Midbrain (tissue), 1 donor: Measurements from ENCODE around the gene TMEM181.
"Not testable (repeated sequence)": the region's sequence is repeated elsewhere in the genome, so short reads cannot be mapped to it uniquely, and the experiment has no call there.

Experiments used
- DNase-seq: peaks from one replicate; lab custom pipeline; 2025; lab: John Stamatoyannopoulos, UW

TMEM181 gene

DNA sequence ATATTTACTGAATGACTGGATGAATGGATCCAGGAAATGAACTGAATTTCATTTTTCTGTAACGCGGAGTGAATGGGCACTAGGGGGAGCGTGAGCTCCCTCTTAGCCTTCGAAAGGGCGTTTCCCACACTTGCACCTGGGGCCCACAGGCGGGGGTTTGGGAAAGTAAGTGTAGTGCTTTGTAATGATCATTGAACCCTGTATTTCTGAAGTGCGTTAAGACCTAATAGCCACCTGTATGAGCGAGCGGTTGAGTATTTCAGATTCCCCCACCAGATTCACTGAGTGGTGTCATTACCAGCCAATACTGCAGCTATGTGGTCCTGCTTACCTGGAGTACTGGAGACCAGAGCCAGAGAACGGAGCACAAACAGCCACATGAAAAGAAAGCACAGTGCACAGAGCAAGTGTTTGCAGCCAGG is 100.5 kb downstream of the TMEM181 start:
- no peak for DNase-seq

DNA sequence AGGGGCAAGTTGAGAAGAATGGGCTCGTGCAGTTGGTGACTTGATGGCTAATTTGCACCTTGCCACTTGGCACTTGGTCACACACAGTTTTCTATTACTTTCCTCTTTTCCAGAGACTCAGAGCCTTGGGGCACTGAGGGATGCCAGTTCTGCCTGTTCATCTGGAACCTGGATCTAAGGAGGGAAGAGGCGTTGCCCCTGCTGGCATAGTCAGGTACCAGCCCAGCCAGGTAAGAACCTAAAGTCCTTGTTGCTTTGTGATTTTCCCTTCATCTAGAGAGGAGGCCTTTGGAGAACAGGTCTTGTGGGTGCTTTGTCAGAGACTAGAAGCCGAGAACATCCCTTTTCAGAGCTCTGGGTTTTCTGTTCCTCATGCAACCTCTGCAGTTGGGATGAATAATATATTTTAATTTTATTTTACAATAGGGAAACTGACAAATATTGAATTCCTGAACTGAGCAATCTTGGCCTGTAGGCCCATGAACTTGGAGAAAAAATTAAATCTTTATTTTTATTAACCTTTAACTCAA is 101.3 kb downstream of the TMEM181 start:
- DNase-seq, result no peak

DNA sequence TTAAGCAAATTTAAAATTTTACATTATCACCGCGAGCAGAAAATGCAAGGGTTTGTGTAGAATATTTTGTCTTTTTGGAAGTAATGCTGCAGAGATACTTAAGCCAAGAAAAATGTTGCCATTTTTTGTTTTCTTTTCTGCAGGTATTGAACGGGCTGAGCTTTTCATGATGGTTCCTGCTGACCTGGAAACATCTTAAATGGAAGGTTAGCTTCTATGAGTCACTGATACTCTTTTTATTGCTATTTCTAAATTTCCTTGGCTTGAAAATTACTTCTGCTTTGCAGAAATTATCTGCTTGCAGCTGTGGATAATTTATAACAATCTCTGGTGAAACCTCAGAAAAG is 102.7 kb downstream of the TMEM181 start:
- no peak for DNase-seq

DNA sequence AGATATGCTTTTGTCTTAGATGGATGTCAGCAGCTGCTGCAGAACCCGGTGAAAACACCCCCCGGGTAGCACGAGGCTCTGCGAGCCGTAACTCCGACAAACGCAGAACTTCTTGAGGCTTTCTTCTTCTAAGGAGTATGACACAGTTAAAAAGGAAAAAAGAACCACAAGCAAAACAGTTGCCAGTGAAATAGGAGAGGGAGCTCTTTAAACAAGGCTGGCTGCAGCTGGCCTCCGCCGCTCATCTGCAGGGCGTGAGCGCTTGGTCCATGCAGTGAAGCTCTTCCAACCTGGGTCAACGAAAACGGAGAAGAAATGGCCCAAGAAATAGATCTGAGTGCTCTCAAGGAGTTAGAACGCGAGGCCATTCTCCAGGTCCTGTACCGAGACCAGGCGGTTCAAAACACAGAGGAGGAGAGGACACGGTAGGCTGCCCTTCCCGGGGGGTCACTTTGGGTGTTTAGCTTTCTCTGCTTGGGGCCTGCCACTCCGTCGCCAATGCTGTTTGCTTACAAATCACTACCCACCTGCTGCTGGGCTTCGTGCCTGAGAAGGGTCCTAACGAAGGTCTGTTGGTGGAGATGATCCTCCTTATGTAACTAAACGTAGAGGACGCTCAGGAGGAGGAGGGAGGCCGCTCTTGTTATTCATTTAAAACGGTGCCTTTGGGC is 103.2 kb downstream of the TMEM181 start:
- DNase-seq, result no peak

DNA sequence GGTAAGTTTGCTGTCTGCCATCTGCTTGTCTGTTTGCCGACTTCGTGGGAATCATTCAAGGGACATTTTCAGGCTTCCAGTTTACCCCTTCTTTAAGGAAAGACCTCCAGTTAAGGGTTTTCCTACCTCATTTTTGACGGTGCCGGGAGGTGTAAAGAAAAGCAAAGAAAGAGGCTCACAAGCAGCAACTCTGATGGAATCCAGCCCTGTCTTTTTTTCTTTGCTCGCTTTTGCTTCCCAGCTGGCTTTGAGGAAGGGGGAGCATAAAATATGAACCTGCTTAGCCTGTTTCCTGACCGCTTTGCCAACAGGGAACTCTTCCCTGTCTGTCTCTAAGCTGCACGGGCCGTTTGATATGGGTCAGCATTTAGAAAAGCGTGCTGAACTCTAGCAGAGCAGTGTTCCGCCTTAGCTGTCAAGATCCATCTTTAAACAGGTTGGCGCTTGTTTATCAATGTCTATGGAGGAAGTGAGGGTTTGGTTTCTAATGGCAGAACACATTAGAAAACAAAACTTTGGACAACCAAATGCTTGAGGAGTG is 103.8 kb downstream of the TMEM181 start:
- DNase-seq, result no peak

DNA sequence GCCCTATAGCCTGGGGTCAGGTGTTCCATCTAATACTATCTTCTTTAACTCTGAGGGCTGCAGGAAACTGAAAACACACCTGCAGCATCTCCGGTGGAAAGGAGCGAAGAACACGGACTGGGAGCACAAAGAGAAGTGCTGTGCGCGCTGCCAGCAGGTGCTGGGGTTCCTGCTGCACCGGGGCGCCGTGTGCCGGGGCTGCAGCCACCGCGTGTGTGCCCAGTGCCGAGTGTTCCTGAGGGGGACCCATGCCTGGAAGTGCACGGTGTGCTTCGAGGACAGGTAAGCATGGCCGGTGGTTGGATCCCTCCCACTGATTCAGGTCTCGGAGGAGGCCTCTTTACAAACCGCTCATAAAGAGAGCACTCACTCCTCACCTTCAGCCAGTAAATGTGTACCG is 105.4 kb downstream of the TMEM181 start:
- no peak for DNase-seq

DNA sequence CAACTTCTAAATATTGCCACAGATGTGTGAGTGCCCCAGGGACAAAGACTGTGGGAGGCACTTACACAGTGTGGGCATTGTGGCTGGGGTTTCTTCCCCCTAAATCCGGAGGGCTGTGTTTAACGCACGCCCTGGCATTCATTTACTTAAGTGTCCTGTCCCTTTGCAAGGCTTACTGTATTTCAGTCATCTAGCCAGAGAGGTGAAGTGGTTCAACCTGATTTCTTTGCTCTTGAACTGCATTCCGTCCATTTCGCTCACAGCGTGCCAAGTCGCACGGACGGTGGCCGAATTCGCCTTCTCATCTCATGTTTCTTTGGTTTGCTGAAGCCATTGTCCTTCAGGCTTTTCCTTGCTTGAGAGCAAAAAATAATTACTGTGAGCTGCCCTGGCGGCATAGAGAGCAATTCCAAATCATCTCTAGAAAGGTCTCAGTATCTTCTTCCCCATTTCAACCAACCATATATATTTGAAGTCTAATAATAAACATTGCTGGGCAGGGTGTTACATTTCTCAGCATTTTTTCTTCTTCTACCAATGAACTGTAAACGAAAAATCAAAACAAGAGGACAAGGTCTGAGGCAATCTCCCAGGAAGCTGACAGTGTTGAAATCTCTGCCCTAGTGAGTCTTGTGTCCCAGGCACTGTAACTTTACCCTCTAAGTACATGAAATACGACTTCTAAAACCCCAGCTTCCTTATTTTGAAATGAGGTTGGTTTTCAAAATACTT is 106.9 kb downstream of the TMEM181 start:
- DNase-seq, result no peak

DNA sequence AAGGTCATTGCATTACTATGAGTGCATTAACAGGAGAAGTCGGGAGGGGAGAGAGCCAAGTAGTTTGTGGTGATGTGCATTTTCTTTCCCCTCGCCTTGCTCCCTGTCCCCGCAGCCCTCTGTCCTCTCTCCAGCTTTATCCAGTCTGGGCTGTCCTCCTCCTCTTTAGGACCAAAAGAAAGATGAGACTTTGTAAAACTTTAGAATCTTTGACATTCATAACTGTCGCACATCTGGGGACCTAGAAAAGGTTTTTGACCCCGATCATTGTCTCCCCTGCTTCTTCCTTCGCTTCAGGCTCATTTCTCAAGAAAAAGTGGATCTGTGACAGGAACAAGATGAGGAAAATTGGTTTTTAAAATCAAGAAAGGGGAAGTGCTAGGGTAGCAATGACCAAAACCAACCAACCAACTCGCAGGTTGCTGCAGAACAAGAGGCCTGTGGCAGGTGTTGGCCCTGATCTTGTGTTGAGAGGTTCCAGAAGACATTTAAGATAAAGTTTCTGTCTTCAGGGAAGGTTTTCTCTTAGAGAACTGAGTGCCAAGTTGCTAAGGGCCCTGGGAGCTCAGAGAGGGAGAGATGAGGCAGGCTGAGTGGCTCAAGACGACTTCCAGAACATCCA is 107.6 kb downstream of the TMEM181 start:
- no peak for DNase-seq

DNA sequence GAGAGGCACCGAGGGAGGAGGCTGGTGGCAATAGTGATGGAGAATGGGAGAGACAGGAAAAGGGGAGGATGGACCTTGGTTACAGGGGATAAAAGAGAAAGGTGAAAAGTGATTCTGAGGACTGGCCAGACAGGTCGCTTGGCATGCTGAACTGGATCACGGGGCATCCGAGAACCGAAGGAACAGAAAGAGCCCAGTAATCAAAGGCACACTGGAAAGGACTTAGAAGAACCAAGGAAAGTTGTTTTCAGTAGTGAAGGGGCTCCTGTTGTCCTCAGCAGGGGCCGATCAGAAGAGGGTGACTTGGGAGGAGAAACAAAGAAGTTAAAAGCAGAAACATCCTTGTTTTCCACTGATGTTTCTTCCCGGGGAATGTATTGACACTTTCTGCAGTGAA is 108.8 kb downstream of the TMEM181 start:
- DNase-seq, result no peak

DNA sequence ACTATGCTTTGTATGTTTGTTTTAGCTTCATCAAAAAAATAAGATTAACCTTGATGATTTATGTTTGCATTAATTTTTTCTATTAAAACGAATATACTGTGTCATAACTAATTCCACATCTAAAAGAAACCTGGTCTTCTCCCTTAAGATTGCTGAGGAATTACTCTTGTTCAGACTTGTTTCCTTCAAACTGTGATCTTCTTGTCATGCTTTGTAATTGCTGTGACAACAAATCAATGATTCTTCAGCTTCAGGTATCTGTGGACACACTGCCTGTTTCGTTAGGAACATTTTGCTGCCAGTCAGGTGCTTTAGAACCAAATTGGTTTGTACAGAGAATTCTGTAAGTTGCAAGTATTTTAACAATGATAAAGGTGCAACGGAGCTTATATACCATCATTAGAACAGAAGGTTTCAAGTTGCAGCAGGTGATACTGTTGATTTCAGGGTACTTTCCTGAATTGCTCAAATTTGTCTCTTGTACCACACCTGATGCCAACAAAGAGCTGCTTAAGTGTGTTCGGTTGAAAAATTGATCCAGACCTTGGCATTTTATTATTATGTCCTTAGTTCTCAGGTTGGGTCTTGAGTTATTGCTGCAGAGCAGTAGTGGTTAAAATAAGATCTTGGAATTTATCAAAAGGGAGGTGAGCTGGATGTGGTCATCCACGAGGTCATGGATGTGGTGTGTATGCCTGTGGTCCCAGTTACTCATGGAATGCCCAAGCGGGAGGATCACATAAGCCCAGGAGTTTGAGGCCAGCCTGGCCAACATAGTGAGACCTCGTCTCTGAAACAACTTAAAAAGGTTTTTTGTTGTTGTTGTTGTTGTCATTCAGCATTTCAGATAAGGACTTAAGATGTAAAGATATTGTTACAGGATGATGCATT is 109.5 kb downstream of the TMEM181 start:
- no peak for DNase-seq

DNA sequence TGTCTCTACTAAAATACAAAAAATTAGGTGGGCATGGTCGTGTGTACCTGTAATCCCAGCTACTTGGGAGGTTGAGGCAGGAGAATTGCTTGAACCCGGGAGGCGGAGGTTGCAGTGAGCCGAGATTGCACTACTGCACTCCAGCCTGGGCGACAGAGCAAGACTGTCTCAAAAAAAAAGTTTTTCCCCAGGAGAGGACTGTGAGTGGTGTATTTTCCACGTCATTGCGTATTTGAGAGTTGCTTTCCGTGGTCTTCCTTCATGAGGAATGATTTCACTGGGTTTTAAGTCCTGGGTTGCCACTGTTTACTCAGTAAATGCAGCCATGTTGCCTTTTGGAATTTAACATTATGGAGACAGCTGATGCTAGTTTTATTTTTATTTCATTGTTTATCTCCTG is 112.2 kb downstream of the TMEM181 start:
- not testable (repeated sequence) for DNase-seq

DNA sequence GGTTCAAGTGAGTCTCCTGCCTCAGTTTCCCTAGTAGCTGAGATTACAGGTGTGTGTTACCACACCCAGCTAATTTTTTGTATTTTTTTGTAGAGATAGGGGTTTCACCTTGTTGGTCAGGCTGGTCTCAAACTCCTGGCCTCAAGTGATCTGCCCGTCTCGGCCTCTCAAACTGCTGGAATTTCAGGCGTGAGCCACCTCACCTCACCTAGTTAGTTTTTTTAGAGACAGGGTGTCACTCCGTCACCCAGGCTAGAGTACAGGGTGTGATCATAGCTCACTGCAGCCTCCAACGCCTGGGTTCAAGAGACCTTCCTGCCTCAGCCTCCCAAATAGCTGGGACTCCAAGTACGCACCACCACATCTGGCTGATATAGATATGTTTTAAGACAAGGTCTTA is 112.8 kb downstream of the TMEM181 start:
- DNase-seq, result no peak

DNA sequence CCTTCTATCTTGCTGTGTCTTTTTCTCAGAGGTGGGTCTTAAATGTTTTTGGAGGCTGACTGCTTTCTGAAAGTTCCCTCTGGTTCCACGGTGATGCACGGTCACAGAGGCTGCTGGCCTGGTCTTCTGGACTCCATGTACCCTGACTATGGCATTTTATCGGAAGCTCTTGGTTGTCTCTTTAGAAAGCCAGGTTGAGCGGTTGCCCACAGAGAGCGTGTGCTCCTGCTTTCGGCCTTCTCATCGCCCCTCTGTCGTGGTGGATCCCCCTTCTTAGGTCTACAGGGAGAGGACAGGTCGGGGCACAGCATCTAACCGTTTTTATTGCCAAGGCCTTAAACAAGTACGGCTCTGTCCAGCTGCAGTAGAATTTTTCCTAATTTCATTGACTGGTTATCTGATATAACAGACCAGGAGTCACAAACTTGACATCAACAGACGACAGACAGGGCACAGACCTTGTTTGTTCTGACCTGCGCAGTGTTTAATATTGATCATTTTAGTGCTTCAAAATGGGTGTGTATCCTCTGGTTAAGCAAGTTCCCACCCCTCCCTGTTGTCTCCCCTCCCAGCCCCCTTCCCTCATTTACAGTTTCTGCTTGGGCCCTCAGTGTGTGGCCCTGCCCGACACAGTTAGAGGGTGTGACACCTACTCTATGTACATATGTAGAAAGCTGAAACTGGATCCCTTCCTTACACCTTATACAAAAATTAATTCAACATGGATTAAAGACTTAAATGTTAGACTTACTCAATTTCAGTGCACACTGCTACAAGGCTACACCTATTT is 114.6 kb downstream of the TMEM181 start:
- DNase-seq, result no peak

DNA sequence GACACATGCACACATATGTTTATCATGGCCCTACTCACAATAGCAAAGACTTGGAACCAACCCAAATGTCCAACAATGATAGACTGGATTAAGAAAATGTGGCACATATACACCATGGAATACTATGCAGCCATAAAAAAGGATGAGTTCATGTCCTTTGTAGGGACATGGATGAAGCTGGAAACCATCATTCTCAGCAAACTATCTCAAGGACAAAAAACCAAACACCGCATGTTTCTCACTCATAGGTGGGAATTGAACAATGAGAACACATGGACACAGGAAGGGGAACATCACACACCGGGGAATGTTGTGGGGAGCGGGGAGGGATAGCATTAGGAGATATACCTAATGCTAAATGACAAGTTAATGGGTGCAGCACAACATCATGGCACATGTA is 117.2 kb downstream of the TMEM181 start:
- DNase-seq, result not testable (repeated sequence)

DNA sequence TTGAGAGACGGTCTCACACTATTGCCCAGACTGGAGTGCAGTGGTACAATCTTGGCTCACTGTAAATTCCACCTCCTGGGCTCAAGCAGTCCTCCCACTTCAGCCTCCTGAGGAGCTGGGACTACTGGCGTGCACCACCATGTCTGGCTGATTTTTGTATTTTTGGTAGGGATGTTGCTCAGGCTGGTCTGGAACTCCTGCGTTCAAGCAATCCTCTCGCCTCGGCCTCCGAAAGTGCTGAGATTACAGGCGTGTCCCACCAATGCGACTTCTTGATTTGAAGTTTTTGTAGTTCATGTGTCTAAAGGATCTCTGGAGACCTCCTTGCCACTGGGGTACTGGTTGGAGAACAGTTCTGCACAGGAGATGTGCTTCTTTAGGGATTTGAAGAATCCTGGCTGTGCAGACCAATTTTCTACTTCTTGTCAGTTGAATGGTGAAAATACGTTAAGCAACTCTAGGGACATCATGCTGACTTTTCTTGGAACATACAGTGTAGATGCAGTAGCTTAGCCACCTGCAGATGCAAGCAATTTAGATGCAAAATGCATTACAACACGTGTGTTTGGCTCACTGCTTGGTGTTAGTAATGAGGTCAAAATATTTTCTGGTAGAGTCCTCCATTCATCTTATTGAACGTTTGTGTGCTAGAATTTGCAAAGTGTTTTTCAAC is 118.2 kb downstream of the TMEM181 start:
- no peak for DNase-seq

DNA sequence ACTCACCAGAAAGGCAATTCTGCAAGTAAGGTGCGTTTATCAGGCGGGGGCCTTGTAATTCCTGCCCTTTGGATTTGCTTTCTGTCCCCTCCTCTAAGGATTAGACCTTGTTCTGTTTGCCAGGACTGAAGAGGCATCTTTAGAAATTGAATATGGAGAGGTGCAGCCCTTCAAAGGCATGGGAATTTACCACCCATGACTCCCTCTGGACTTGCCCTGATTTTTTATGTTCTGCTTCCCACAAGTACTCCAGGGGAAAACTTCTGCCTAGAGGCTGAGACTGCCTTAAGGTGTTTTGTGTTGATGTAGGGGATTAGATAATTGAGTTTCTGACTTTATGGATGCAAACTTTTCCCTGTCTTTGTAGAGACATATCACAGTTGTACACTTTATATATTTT is 120.1 kb downstream of the TMEM181 start:
- DNase-seq, result no peak

DNA sequence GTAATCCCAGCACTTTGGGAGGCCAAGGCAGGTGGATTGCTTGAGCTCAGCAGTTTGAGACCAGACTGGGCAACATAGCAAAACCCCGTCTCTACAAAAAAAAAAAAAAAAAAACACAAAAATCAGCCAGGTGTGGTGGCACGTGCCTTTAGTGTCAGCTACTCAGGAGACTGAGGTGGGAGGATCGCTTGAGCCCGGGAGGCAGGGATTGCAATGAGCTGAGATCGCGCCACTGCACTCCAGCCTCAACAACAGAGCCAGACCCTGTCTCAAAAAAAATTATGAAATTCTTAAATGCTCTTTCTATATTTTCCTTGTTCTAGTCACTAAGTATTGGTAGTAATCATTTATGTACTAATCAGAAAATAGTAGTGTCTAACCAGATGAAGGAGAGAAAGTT is 120.6 kb downstream of the TMEM181 start:
- no peak for DNase-seq

DNA sequence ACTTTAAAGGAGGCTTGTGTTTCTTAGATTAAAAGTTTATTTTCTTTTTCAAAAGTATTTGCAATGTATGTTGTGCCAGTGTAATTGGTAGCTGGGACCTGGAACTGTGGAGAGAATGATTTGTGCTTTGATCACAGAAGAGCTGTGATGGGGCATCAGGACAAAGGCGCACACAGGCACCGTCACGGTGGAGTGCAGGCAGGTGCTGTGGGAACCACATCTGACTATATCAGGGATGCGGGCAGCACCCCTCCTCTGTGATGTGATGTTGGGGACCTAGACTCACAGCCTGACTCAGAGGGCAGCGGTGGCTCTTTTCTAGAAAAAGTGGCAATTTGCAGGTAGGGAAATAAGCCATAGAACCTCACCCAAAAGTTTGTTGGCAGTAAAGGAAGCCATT is 124.4 kb downstream of the TMEM181 start:
- DNase-seq, result no peak

DNA sequence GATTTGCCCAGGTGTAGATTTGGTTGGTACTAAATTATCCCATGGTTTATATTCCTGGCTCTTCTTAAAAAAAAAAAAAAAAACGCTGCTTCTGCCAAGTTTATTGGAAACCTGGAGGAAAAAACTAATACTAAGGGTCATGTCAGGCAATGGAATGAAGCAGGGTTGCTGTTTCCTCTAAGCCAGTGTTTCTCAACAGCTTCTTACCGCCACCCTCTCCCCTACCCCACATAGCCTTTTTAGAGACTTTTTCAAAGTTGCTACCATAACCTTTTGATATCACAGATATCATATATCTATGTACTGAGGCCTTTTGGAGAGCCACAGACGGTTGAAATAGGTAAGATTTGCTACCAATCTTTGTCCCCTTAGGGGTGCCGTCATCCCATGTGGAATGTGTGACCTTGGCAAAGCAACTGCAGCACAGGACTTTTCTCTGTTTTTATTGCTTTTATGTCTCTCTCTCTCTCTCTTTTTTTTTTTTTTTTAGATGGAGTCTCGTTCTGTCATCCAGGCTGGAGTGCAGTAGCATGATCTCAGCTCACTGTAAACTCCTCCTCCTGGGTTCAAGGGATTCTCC is 124.9 kb downstream of the TMEM181 start:
- DNase-seq, result no peak
